ENCODE results near the gene GABRG3. TPM values are rescaled to one million over a fixed set of nuclear protein-coding genes. Genes with fewer than 3 reads are reported as not detected.

Gene GABRG3
- total and polyA plus RNA-seq, 7 donors, result under 0.01 to 0.28 (median 0.05) TPM; not detected in 3

GRCh38 chr15:27341780-27342343 lies 370.9 kb downstream of the GABRG3 start:
- 62 to 65% methylated on average over 7 of the region's 7 CpGs for WGBS, 2 donors
- intact Hi-C loops (cut with DNase I), result no loop called here
- Histone ChIP-seq H3K27ac (no peak overlapping the region), H3K36me3 (no peaks in the 10 kb centered on the region), H3K4me3 (no peak overlapping the region), H3K4me1 (no peaks in the 10 kb centered on the region), H3K9me3 (peaks cover 0 to under 1% (median 0%) of the 10 kb centered on the region in 4 donors), H3K27me3 (no peaks in the 10 kb centered on the region)
- DNase-seq, result no peak
- TF ChIP-seq POLR2AphosphoS5 (IDR thresholded peaks at IDR 0.05) (no peak), CTCF (IDR thresholded peaks at IDR 0.05) (no peak), EP300 (IDR thresholded peaks at IDR 0.05) (no peak), POLR2A (IDR thresholded peaks at IDR 0.05) (no peak)

- H3K4me3 ChIP-seq, result no peak overlapping the region
- DNase-seq, result no peak
- no peak overlapping the region for H3K27ac ChIP-seq
- TF ChIP-seq EP300 (IDR thresholded peaks at IDR 0.05), result no peak
- no peak for TF ChIP-seq POLR2AphosphoS5 (IDR thresholded peaks at IDR 0.05)
- no peak for TF ChIP-seq CTCF (IDR thresholded peaks at IDR 0.05)
- no peak for TF ChIP-seq POLR2A (IDR thresholded peaks at IDR 0.05)
- H3K4me1 ChIP-seq, result no peaks in the 10 kb centered on the region
- WGBS, 2 donors, result 61 to 70% methylated on average over 8 of the region's 8 CpGs
- peaks cover 0 to 7% (median 0%) of the 10 kb centered on the region in 4 donors for H3K9me3 ChIP-seq
- intact Hi-C loops (cut with DNase I), result no loop called here
- H3K36me3 ChIP-seq, result no peaks in the 10 kb centered on the region
- no peaks in the 10 kb centered on the region for H3K27me3 ChIP-seq
These were observed 372.0 kb downstream of the GABRG3 start for GRCh38 chr15:27342991-27343390.

- 91% methylated on average over 12 of the region's 12 CpGs for WGBS, 2 donors
These were observed 381.2 kb downstream of the GABRG3 start for GRCh38 chr15:27352136-27352535.

GRCh38 chr15:27353856-27354255 lies 382.9 kb downstream of the GABRG3 start:
- Histone ChIP-seq H3K4me3 (no peak overlapping the region), H3K27me3 (peaks cover 0 to 6% (median 0%) of the 10 kb centered on the region in 3 donors), H3K9me3 (peaks cover 0 to 5% (median 0%) of the 10 kb centered on the region in 4 donors), H3K27ac (no peak overlapping the region), H3K36me3 (no peaks in the 10 kb centered on the region), H3K4me1 (no peaks in the 10 kb centered on the region)
- no peak for TF ChIP-seq CTCF (IDR thresholded peaks at IDR 0.05)
- no peak for TF ChIP-seq POLR2A (IDR thresholded peaks at IDR 0.05)
- TF ChIP-seq EP300 (IDR thresholded peaks at IDR 0.05), result no peak
- no peak for TF ChIP-seq POLR2AphosphoS5 (IDR thresholded peaks at IDR 0.05)
- 74% methylated on average over 2 of the region's 2 CpGs for WGBS, 2 donors
- DNase-seq, result no peak
- intact Hi-C loops (cut with DNase I), result loop anchor here (10.0 kb wide), 1 partner anchor 299 kb away; no protein-coding TSS in a partner anchor

More at GRCh38 chr15:27352136-27352535, 381.2 kb downstream of the GABRG3 start:
- Histone ChIP-seq H3K4me1 (no peaks in the 10 kb centered on the region), H3K27me3 (no peaks in the 10 kb centered on the region), H3K36me3 (no peaks in the 10 kb centered on the region), H3K9me3 (peaks cover 0 to 9% (median 0%) of the 10 kb centered on the region in 4 donors), H3K4me3 (no peak overlapping the region), H3K27ac (no peak overlapping the region)
- intact Hi-C loops (cut with DNase I), result loop anchor here (10.0 kb wide), 1 partner anchor 297 kb away; no protein-coding TSS in a partner anchor
- DNase-seq, result no peak
- TF ChIP-seq POLR2AphosphoS5 (IDR thresholded peaks at IDR 0.05) (no peak), EP300 (IDR thresholded peaks at IDR 0.05) (no peak), CTCF (IDR thresholded peaks at IDR 0.05) (no peak), POLR2A (IDR thresholded peaks at IDR 0.05) (no peak)
